Measurements from ENCODE around the gene TNFAIP3. TPM values are rescaled to one million over a fixed set of nuclear protein-coding genes. Genes with fewer than 3 reads are reported as not detected.

Gene TNFAIP3
- total and polyA plus RNA-seq, 2 donors = 29.5 to 85.8 TPM

- peaks cover 2 to 4% of the 10 kb centered on the region in 2 donors for H3K4me1 ChIP-seq (ENCODE audit: control insufficient read depth in 2 of 2, insufficient read depth in 2 of 2, low read length in 2 of 2)
- peaks cover 0 to 4% of the 10 kb centered on the region in 2 donors for H3K9me3 ChIP-seq (ENCODE audit: control insufficient read depth in 2 of 2, insufficient read depth in 1 of 2, low read length in 1 of 2)
- no peak overlapping the region for H3K27ac ChIP-seq (ENCODE audit: low read depth in 1 of 2, low read length in 1 of 2)
- H3K27me3 ChIP-seq (ENCODE audit: control insufficient read depth in 2 of 2, insufficient read depth in 1 of 2, low read length in 1 of 2) = no peaks in the 10 kb centered on the region
- peaks cover 20 to 45% of the 10 kb centered on the region in 2 donors for H3K36me3 ChIP-seq (ENCODE audit: control insufficient read depth in 2 of 2, insufficient read depth in 2 of 2, low read length in 1 of 2)
- 98% methylated on average over 7 of the region's 7 CpGs for WGBS
- no peak for DNase-seq (ENCODE audit: low read depth in 6 of 9, low spot score in 9 of 9)
- no peak overlapping the region for H3K4me3 ChIP-seq (ENCODE audit: low read length in 2 of 2)
Measured at GRCh38 chr6:137853569-137854213, 13.4 kb upstream of the TNFAIP3 start.

GRCh38 chr6:137856138-137856898, 10.7 kb upstream of the TNFAIP3 start:
- no peak for DNase-seq (ENCODE audit: low read depth in 6 of 9, low spot score in 9 of 9)
- peaks cover 20 to 52% of the 10 kb centered on the region in 2 donors for H3K36me3 ChIP-seq (ENCODE audit: control insufficient read depth in 2 of 2, insufficient read depth in 2 of 2, low read length in 1 of 2)
- WGBS = 98% methylated on average over 2 of the region's 2 CpGs
- no peaks in the 10 kb centered on the region for H3K27me3 ChIP-seq (ENCODE audit: control insufficient read depth in 2 of 2, insufficient read depth in 1 of 2, low read length in 1 of 2)
- no peak overlapping the region for H3K4me3 ChIP-seq (ENCODE audit: low read length in 2 of 2)
- H3K27ac ChIP-seq (ENCODE audit: low read depth in 1 of 2, low read length in 1 of 2) = no peak overlapping the region
- peaks cover 2 to 4% of the 10 kb centered on the region in 2 donors for H3K4me1 ChIP-seq (ENCODE audit: control insufficient read depth in 2 of 2, insufficient read depth in 2 of 2, low read length in 2 of 2)
- H3K9me3 ChIP-seq (ENCODE audit: control insufficient read depth in 2 of 2, insufficient read depth in 1 of 2, low read length in 1 of 2) = peaks cover 0 to 4% of the 10 kb centered on the region in 2 donors

DNA sequence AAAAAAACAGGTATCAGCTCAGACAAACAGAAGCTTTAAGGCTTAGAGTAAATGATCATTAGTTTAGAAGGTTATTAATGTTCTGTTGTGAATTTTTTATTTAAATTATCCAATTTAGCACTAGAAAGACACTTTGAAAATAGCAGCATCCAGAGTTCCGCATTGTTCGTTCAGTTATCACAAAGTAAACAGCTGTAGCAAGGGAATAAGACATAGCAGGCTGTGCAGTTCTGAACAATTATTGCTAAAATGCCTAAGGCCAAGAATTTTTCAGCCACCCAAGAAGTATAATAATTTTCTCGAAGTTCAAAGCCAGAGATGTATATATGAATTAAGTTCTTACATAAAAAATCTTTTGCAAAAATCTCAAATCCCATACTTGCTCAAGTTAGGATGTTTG, 8.0 kb upstream of the TNFAIP3 start:
- 97% methylated on average over 3 of the region's 3 CpGs for WGBS

DNA sequence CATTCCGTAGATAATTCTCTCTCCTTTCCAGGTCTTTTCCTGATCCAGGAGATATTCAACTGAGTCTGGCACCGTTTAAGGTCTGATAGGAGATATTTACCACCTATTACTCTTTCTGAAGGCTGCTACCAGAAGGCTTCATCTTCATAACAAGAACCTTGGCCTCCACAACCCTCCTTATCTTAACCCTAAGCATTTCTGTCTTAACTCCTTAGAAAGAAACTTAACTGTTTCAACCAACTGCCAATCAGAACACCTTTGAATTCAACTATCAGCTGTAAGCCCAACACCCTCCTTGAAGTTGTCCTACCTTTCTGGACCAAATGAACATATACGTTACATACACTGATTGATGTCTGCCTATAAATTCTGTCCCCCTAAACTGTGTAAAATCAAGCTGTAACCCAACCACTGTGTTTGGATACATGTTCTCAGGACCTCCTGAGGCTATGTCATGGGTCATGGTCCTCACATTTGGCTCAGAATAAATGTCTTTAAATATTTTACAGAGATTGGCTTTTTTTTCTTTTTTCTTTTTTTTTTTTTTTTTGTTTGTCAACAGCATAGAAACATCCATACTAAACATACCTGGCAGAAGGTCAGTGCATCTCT, 6.6 kb upstream of the TNFAIP3 start:
- Histone ChIP-seq H3K4me3 (ENCODE audit: low read length in 2 of 2) (no peak overlapping the region), H3K36me3 (ENCODE audit: control insufficient read depth in 2 of 2, insufficient read depth in 2 of 2, low read length in 1 of 2) (peaks cover 30 to 69% of the 10 kb centered on the region in 2 donors), H3K9me3 (ENCODE audit: control insufficient read depth in 2 of 2, insufficient read depth in 1 of 2, low read length in 1 of 2) (no peaks in the 10 kb centered on the region), H3K4me1 (ENCODE audit: control insufficient read depth in 2 of 2, insufficient read depth in 2 of 2, low read length in 2 of 2) (peaks cover 24 to 27% of the 10 kb centered on the region in 2 donors), H3K27me3 (ENCODE audit: control insufficient read depth in 2 of 2, insufficient read depth in 1 of 2, low read length in 1 of 2) (no peaks in the 10 kb centered on the region), H3K27ac (ENCODE audit: low read depth in 1 of 2, low read length in 1 of 2) (no peak overlapping the region)
- DNase-seq (ENCODE audit: low read depth in 6 of 9, low spot score in 9 of 9) = no peak
- WGBS = 94% methylated on average over 3 of the region's 3 CpGs

More for the DNA sequence above, 8.0 kb upstream of the TNFAIP3 start:
- Histone ChIP-seq H3K27ac (ENCODE audit: low read depth in 1 of 2, low read length in 1 of 2) (no peak overlapping the region), H3K36me3 (ENCODE audit: control insufficient read depth in 2 of 2, insufficient read depth in 2 of 2, low read length in 1 of 2) (peaks cover 29 to 66% of the 10 kb centered on the region in 2 donors), H3K4me3 (ENCODE audit: low read length in 2 of 2) (no peak overlapping the region), H3K4me1 (ENCODE audit: control insufficient read depth in 2 of 2, insufficient read depth in 2 of 2, low read length in 2 of 2) (peaks cover 15% of the 10 kb centered on the region in 2 donors), H3K27me3 (ENCODE audit: control insufficient read depth in 2 of 2, insufficient read depth in 1 of 2, low read length in 1 of 2) (no peaks in the 10 kb centered on the region), H3K9me3 (ENCODE audit: control insufficient read depth in 2 of 2, insufficient read depth in 1 of 2, low read length in 1 of 2) (no peaks in the 10 kb centered on the region)
- no peak for DNase-seq (ENCODE audit: low read depth in 6 of 9, low spot score in 9 of 9)

GRCh38 chr6:137861550-137862337, 5.3 kb upstream of the TNFAIP3 start:
- no peak overlapping the region for H3K4me3 ChIP-seq (ENCODE audit: low read length in 2 of 2)
- peak in 1 of 9 donors; percentile 39 for DNase-seq (ENCODE audit: low read depth in 6 of 9, low spot score in 9 of 9)
- H3K9me3 ChIP-seq (ENCODE audit: control insufficient read depth in 2 of 2, insufficient read depth in 1 of 2, low read length in 1 of 2) = no peaks in the 10 kb centered on the region
- H3K4me1 ChIP-seq (ENCODE audit: control insufficient read depth in 2 of 2, insufficient read depth in 2 of 2, low read length in 2 of 2) = peaks cover 32 to 38% of the 10 kb centered on the region in 2 donors
- H3K36me3 ChIP-seq (ENCODE audit: control insufficient read depth in 2 of 2, insufficient read depth in 2 of 2, low read length in 1 of 2) = peaks cover 20 to 58% of the 10 kb centered on the region in 2 donors
- no peaks in the 10 kb centered on the region for H3K27me3 ChIP-seq (ENCODE audit: control insufficient read depth in 2 of 2, insufficient read depth in 1 of 2, low read length in 1 of 2)
- 95% methylated on average over 3 of the region's 3 CpGs for WGBS
- H3K27ac ChIP-seq (ENCODE audit: low read depth in 1 of 2, low read length in 1 of 2) = no peak overlapping the region

DNA sequence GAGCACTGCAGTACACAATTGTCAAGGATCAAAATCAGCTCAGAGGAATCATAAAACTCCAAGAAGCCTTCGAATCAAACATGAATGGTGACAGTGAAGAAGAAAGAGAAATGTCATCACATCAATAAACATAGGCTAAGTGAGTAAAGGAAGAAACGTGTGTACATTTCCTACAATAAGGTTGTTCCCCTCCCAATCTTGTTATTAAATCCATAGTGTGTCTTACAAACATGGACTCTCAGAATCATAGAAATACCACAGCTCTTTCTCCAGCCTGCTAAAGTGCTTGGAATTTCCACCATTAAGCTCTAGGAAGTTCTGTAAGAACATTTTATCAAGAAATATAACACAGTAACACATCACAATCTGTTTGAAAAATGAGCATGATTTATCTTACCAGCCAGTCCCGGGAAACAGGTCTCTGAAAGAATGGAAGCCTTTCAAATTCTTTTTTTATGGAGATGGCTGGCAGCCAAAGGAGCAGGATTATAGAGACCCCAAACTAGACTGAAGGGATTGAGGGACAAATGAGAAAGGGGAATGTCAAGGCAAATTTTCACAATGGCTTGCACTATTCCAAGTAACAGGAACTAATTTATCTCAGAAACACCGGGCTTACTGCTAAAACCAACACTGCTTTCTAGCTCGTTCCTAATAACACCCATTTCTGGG, 4.5 kb upstream of the TNFAIP3 start:
- Histone ChIP-seq H3K27ac (ENCODE audit: low read depth in 1 of 2, low read length in 1 of 2) (no peak overlapping the region), H3K27me3 (ENCODE audit: control insufficient read depth in 2 of 2, insufficient read depth in 1 of 2, low read length in 1 of 2) (no peaks in the 10 kb centered on the region), H3K9me3 (ENCODE audit: control insufficient read depth in 2 of 2, insufficient read depth in 1 of 2, low read length in 1 of 2) (no peaks in the 10 kb centered on the region), H3K4me3 (ENCODE audit: low read length in 2 of 2) (no peak overlapping the region), H3K36me3 (ENCODE audit: control insufficient read depth in 2 of 2, insufficient read depth in 2 of 2, low read length in 1 of 2) (peaks cover 18 to 50% of the 10 kb centered on the region in 2 donors), H3K4me1 (ENCODE audit: control insufficient read depth in 2 of 2, insufficient read depth in 2 of 2, low read length in 2 of 2) (peaks cover 32 to 38% of the 10 kb centered on the region in 2 donors)
- 93% methylated on average over 5 of the region's 5 CpGs for WGBS
- no peak for DNase-seq (ENCODE audit: low read depth in 6 of 9, low spot score in 9 of 9)

DNA sequence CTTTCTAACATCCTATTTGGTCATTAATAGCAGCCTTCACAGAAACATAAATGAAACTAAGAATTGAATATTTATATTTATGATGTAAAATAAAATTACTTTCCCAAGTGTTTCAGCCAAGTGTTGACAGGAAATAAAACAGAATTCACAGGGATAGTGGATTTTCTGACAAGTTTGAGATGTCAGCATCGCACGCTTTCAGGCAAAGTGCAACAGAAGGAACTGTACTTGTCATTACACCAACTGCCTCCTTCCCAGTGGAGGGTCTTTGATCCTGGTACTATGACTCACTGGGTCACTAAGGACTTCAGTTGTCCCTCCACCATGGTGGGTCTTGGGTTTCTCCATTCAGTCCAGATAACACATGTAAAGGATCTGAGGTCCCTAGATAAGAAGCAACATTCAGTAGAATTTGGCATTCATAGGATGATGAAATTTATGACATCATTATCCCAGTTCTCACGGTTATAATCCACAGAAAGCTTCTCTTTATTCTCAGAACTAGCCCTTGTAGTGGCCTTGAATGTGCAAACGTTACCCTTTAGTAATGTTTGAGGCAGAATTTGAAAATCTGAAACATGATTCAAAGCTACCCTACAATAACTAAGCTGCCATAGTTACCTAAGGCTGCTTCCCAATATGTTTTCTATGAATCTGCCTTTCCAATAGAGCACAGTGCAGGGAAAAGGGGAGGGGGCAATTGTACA, 3.8 kb upstream of the TNFAIP3 start:
- no peak for DNase-seq (ENCODE audit: low read depth in 6 of 9, low spot score in 9 of 9)
- Histone ChIP-seq H3K4me3 (ENCODE audit: low read length in 2 of 2) (no peak overlapping the region), H3K27me3 (ENCODE audit: control insufficient read depth in 2 of 2, insufficient read depth in 1 of 2, low read length in 1 of 2) (no peaks in the 10 kb centered on the region), H3K36me3 (ENCODE audit: control insufficient read depth in 2 of 2, insufficient read depth in 2 of 2, low read length in 1 of 2) (peaks cover 15 to 45% of the 10 kb centered on the region in 2 donors), H3K9me3 (ENCODE audit: control insufficient read depth in 2 of 2, insufficient read depth in 1 of 2, low read length in 1 of 2) (no peaks in the 10 kb centered on the region), H3K4me1 (ENCODE audit: control insufficient read depth in 2 of 2, insufficient read depth in 2 of 2, low read length in 2 of 2) (peaks cover 32 to 38% of the 10 kb centered on the region in 2 donors), H3K27ac (ENCODE audit: low read depth in 1 of 2, low read length in 1 of 2) (no peak overlapping the region)
- 97% methylated on average over 4 of the region's 4 CpGs for WGBS

Measured in thymus (tissue), 11 donors.